Measurements from ENCODE around the gene FADS3.

DNA sequence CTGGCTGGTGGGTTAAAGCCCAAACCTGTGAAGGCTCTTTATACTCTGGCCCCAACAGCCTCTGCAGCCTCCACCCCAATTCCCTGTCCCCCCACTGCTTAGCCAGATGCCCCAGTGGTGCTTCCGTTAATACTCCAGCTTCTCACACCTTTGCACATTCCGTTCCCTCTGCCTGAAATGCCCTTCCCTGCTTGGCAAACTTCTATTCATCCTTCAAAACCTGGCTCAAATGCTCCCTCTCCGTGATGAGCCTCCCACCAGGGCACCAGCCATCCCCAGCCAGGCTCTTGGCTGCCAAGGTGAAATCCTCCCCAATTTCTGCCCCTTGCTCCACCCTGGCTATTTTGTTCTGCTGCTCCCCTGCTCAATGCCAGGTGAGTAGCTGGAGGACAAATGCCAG is 12.5 kb upstream of the FADS3 start:
- TF ChIP-seq POLR2AphosphoS5 (IDR thresholded peaks at IDR 0.05; ENCODE audit: low read depth, low read length) = no peak
- TF ChIP-seq SPI1 (IDR thresholded peaks at IDR 0.05; ENCODE audit: low read depth, low read length) = no peak
- no peak for TF ChIP-seq TAF1 (IDR thresholded peaks at IDR 0.05; ENCODE audit: low read depth, low read length)
